HepG2 (cell line): ENCODE measurements around the gene FUT8. TPM values are rescaled to one million over a fixed set of nuclear protein-coding genes. Genes with fewer than 3 reads are reported as not detected.

Experiments
- CHD2 ChIP-seq: IDR thresholded peaks from 2 replicates; pipeline ENCODE4 v1.6.1; 2011; ENCODE audit warnings: low read depth, low read length, improper control_type of control experiment
- DR1 ChIP-seq: sonication (generic); formaldehyde crosslinking; IDR thresholded peaks from 2 replicates; pipeline ENCODE4 v1.8.0; 2021; ENCODE audit warnings: mild to moderate bottlenecking, missing genetic modification reagents, inconsistent platforms
- FOXJ3 ChIP-seq: sonication (generic); formaldehyde crosslinking; IDR thresholded peaks from 2 replicates; pipeline ENCODE4 v1.4.0; 2020; ENCODE audit warnings: missing genetic modification reagents, mild to moderate bottlenecking, borderline replicate concordance
- KLF6 ChIP-seq: IDR thresholded peaks from 2 replicates; pipeline ENCODE4 v1.8.0; 2016; ENCODE audit warnings: missing biosample characterization, missing genetic modification reagents
- MYNN ChIP-seq: sonication (generic); formaldehyde crosslinking; IDR thresholded peaks from 2 replicates; pipeline ENCODE4 v1.4.0; 2020; ENCODE audit warnings: mild to moderate bottlenecking, low read depth, missing genetic modification reagents
- NFKBIZ ChIP-seq: IDR thresholded peaks from 2 replicates; pipeline ENCODE4 v1.6.1; 2018; ENCODE audit warnings: missing genetic modification reagents, missing compliant biosample characterization
- PRPF4 ChIP-seq: fragments of 200-400 bp; formaldehyde crosslinking; IDR thresholded peaks from 2 replicates; pipeline ENCODE4 v1.6.1; 2016; ENCODE audit warnings: low read length, low read depth; ENCODE audit not compliant: poor library complexity, severe bottlenecking
- RFX5 ChIP-seq: IDR thresholded peaks from 2 replicates; pipeline ENCODE4 v1.6.1; 2011; ENCODE audit warnings: low read depth, low read length, improper control_type of control experiment
- THYN1 ChIP-seq: sonication (generic); formaldehyde crosslinking; IDR thresholded peaks from 2 replicates; pipeline ENCODE4 v1.8.1; 2023; ENCODE audit warnings: low read depth, mild to moderate bottlenecking, moderate library complexity, missing genetic modification reagents, borderline replicate concordance
- TP53 ChIP-seq: sonication (generic); formaldehyde crosslinking; conservative IDR thresholded peaks from 2 replicates; pipeline ENCODE4 v1.4.0; 2020; ENCODE audit warnings: missing genetic modification reagents
- ZBTB8A ChIP-seq: sonication (generic); formaldehyde crosslinking; IDR thresholded peaks from 2 replicates; pipeline ENCODE4 v1.4.0; 2020; ENCODE audit warnings: mild to moderate bottlenecking, low read depth, missing genetic modification reagents, borderline replicate concordance
- ZNF232 ChIP-seq: sonication (generic); formaldehyde crosslinking; IDR thresholded peaks from 2 replicates; pipeline ENCODE4 v1.4.0; 2020; ENCODE audit warnings: missing genetic modification reagents, borderline replicate concordance
- ZNF383 ChIP-seq: sonication (generic); formaldehyde crosslinking; IDR thresholded peaks from 2 replicates; pipeline ENCODE4 v1.4.0; 2020; ENCODE audit warnings: missing genetic modification reagents, mild to moderate bottlenecking, borderline replicate concordance
- ZNF430 ChIP-seq: sonication (generic); formaldehyde crosslinking; IDR thresholded peaks from 2 replicates; pipeline ENCODE4 v1.9.0; 2021; ENCODE audit warnings: mild to moderate bottlenecking, missing genetic modification reagents
- ZNF7 ChIP-seq: IDR thresholded peaks from 2 replicates; pipeline ENCODE4 v1.6.1; 2016; ENCODE audit warnings: missing biosample characterization, missing genetic modification reagents
- ZNF761 ChIP-seq: sonication (generic); formaldehyde crosslinking; conservative IDR thresholded peaks from 2 replicates; pipeline ENCODE4 v1.4.0; 2020; ENCODE audit warnings: mild to moderate bottlenecking, missing genetic modification reagents
- ZZZ3 ChIP-seq: sonication (generic); formaldehyde crosslinking; IDR thresholded peaks from 2 replicates; pipeline ENCODE4 v1.4.0; 2020; ENCODE audit warnings: missing genetic modification reagents, mild to moderate bottlenecking, borderline replicate concordance
- polyA plus RNA-seq, 8 experiments: library from polyadenylated mRNA; depleted of rRNA in 3 of 8; stranded (reverse) in 7 of 8; unstranded in 1 of 8; fragments of >200 nt; fragmentation: Illumina TruSeq in 4 of 8; extraction: Trizol in 4 of 8; gene quantifications; 2 replicates each; pipeline versions ENCODE4 v1.2.1 to v1.2.3, GENCODE V29; 2011 to 2016; ENCODE audit warnings: low read depth in 4 of 8, missing spikeins in 1 of 8, mixed read lengths in 1 of 8; ENCODE audit not compliant: insufficient read depth in 1 of 8
- total RNA-seq, 5 experiments: library from RNA; depleted of rRNA; stranded (reverse); fragments of >200 nt; fragmentation: Illumina TruSeq; extraction: Trizol; gene quantifications; 2 replicates each; pipeline ENCODE4 v1.2.3, GENCODE V29; 2016; ENCODE audit warnings: low read depth in 1 of 5
- TF ChIP-seq, protein P1 (sequence below): sonication (generic); formaldehyde crosslinking; IDR thresholded peaks from 2 replicates; pipeline ENCODE4 v1.4.0; 2020; ENCODE audit warnings: mild to moderate bottlenecking, missing genetic modification reagents
- TF ChIP-seq, protein P2 (sequence below): sonication (generic); formaldehyde crosslinking; IDR thresholded peaks from 2 replicates; pipeline ENCODE4 v1.4.0; 2020; ENCODE audit warnings: missing genetic modification reagents
- TF ChIP-seq, protein P3 (sequence below): sonication (generic); formaldehyde crosslinking; IDR thresholded peaks from 2 replicates; pipeline ENCODE4 v1.9.0; 2021; ENCODE audit warnings: missing genetic modification reagents, borderline replicate concordance
- TF ChIP-seq, protein P4 (sequence below): sonication (generic); formaldehyde crosslinking; IDR thresholded peaks from 2 replicates; pipeline ENCODE4 v1.5.0; 2020; ENCODE audit warnings: missing genetic modification reagents
- TF ChIP-seq, protein P5 (sequence below): IDR thresholded peaks from 2 replicates; pipeline ENCODE4 v1.6.1; 2016

The FUT8 gene
- total and polyA plus RNA-seq, 2 of the 13 experiments (the other 11 are each of a cell fraction or from before 2014, with no cell fraction given), result 9.3 to 17.5 TPM

DNA sequence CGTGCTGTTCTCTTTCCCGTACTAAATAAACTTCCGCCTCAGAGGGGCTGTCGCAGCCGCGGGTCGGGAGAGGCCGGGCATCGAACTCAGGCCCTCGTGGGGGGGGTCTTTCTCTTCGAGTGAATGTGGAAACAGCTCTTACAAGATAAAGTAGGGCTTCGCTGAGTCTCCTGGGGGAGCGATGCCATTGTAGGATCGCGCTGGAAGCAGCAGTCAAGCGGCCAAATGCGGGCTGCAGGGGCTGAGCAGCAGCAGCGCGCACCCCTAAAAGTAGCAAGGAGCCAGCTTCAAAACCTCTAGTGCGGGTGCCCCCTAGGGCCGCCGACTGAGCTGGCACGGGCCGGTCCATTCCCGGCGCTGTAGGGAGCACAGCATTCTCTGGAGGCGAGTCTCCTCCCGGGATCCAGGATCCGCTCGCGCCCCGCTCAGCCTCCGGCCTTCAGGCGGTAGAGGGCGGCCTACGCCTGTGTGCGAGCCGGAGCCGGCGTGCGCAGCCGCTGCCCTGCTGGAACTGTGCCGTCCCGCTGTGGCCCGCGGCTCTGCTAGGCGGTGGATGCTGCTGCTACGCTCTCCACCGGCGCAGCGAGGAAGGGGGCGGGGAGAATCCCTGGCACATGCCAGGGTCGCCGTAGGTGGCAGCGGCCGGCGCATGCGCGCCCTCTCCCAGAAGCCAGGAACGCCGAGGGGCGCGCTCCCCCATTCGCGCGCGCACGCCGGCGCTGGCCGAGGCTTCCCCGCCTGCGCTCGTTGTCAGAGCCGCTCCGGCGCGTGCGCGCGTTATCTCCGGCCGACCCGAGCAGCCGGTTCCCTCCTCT lies at the start of gene FUT8 (continued):
- TF ChIP-seq ZZZ3 (CRISPR knock-in tag) (peak; percentile 24; the same call in 1 of the 2 replicates), THYN1 (CRISPR knock-in tag) (no peak), RFX5 (0 out of 2 replicates have a peak, but pooled peaks have one; percentile 24), NFKBIZ (CRISPR knock-in tag) (peak; percentile 50), ZBTB8A (CRISPR knock-in tag) (no peak), KLF6 (CRISPR knock-in tag) (peak; percentile 12; the same call in 1 of the 2 replicates), ZNF761 (CRISPR knock-in tag) (0 out of 2 replicates have a peak, but pooled peaks have one; percentile 54), ZNF430 (CRISPR knock-in tag) (0 out of 2 replicates have a peak, but pooled peaks have one; percentile 43), TP53 (CRISPR knock-in tag) (no peak), ZNF383 (CRISPR knock-in tag) (peak; percentile 59; the same call in 1 of the 2 replicates), DR1 (peak; percentile 10; the same call in 1 of the 2 replicates), PRPF4 (no peak), ZNF232 (CRISPR knock-in tag) (peak; percentile 57; the same call in 1 of the 2 replicates), CHD2 (peak; percentile 39; the same call in 1 of the 2 replicates), FOXJ3 (peak; percentile 67; the same call in 1 of the 2 replicates), ZNF7 (CRISPR knock-in tag) (no peak), MYNN (CRISPR knock-in tag) (no peak)
- TF ChIP-seq, protein P1, sequence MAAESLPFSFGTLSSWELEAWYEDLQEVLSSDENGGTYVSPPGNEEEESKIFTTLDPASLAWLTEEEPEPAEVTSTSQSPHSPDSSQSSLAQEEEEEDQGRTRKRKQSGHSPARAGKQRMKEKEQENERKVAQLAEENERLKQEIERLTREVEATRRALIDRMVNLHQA (CRISPR knock-in tag), result no peak
- TF ChIP-seq, protein P2, sequence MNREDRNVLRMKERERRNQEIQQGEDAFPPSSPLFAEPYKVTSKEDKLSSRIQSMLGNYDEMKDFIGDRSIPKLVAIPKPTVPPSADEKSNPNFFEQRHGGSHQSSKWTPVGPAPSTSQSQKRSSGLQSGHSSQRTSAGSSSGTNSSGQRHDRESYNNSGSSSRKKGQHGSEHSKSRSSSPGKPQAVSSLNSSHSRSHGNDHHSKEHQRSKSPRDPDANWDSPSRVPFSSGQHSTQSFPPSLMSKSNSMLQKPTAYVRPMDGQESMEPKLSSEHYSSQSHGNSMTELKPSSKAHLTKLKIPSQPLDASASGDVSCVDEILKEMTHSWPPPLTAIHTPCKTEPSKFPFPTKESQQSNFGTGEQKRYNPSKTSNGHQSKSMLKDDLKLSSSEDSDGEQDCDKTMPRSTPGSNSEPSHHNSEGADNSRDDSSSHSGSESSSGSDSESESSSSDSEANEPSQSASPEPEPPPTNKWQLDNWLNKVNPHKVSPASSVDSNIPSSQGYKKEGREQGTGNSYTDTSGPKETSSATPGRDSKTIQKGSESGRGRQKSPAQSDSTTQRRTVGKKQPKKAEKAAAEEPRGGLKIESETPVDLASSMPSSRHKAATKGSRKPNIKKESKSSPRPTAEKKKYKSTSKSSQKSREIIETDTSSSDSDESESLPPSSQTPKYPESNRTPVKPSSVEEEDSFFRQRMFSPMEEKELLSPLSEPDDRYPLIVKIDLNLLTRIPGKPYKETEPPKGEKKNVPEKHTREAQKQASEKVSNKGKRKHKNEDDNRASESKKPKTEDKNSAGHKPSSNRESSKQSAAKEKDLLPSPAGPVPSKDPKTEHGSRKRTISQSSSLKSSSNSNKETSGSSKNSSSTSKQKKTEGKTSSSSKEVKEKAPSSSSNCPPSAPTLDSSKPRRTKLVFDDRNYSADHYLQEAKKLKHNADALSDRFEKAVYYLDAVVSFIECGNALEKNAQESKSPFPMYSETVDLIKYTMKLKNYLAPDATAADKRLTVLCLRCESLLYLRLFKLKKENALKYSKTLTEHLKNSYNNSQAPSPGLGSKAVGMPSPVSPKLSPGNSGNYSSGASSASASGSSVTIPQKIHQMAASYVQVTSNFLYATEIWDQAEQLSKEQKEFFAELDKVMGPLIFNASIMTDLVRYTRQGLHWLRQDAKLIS (CRISPR knock-in tag), result no peak
- TF ChIP-seq, protein P3, sequence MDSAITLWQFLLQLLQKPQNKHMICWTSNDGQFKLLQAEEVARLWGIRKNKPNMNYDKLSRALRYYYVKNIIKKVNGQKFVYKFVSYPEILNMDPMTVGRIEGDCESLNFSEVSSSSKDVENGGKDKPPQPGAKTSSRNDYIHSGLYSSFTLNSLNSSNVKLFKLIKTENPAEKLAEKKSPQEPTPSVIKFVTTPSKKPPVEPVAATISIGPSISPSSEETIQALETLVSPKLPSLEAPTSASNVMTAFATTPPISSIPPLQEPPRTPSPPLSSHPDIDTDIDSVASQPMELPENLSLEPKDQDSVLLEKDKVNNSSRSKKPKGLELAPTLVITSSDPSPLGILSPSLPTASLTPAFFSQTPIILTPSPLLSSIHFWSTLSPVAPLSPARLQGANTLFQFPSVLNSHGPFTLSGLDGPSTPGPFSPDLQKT, result no peak
- TF ChIP-seq, protein P4, sequence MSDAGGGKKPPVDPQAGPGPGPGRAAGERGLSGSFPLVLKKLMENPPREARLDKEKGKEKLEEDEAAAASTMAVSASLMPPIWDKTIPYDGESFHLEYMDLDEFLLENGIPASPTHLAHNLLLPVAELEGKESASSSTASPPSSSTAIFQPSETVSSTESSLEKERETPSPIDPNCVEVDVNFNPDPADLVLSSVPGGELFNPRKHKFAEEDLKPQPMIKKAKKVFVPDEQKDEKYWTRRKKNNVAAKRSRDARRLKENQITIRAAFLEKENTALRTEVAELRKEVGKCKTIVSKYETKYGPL (CRISPR knock-in tag), result no peak
- TF ChIP-seq, protein P5, sequence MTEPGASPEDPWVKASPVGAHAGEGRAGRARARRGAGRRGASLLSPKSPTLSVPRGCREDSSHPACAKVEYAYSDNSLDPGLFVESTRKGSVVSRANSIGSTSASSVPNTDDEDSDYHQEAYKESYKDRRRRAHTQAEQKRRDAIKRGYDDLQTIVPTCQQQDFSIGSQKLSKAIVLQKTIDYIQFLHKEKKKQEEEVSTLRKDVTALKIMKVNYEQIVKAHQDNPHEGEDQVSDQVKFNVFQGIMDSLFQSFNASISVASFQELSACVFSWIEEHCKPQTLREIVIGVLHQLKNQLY (CRISPR knock-in tag), result peak; percentile 42; the same call in 1 of the 2 replicates
